GM12878 (cell line): ENCODE results near the gene SLC5A2. TPM values are rescaled to one million over a fixed set of nuclear protein-coding genes. Genes with fewer than 3 reads are reported as not detected.

Experiments used
- ATAC-seq: fragments of 200-7000 bp; cut with Tn5 transposase; 3 replicates; pipeline ENCODE4 v1.9.1; 2020; ENCODE audit warnings: mild to moderate bottlenecking, moderate library complexity
- BruUV-seq: library from RNA; stranded (reverse); fragments of 400-500 nt; replicated peaks from 2 replicates; lab custom pipeline; 2021; lab: Mats Ljungman, UMichigan
- CTCF ChIA-PET: fragments of 300-600 bp; sonication (Branson Sonifier 250); formaldehyde crosslinking; extraction: SDS; loops from one replicate; lab custom pipeline; 2021; ENCODE audit warnings: inconsistent platforms; lab: Yijun Ruan, JAX
- POLR2A ChIA-PET: fragments of 350-600 bp; formaldehyde crosslinking; extraction: SDS; loops from one replicate; lab custom pipeline; 2021; ENCODE audit warnings: inconsistent platforms; lab: Charles Lee
- RAD21 ChIA-PET: fragments of 300-600 bp; sonication (Branson Sonifier 250); formaldehyde crosslinking; loops from one replicate; lab custom pipeline; 2023; ENCODE audit warnings: antibody characterized with exemption; ENCODE audit not compliant: unreplicated experiment; lab: Charles Lee
- SMC1A ChIA-PET: fragments of 300-600 bp; sonication (Branson Sonifier 250); formaldehyde crosslinking; loops from one replicate; lab custom pipeline; 2023; ENCODE audit not compliant: unreplicated experiment, uncharacterized antibody; lab: Charles Lee
- DNase-seq: peaks from one replicate; pipeline ENCODE4 v3.0.0-alpha.2; 2011; ENCODE audit warnings: low read depth, low spot score
- FAIRE-seq: peaks from 3 replicates; lab custom pipeline; 2011; peaks lifted over from hg19 to GRCh38; lab: Jason Lieb, UNC
- H2AFZ ChIP-seq: 2 replicates; pipeline ENCODE4 v1.6.0; 2011; ENCODE audit warnings: low read depth, low read length, control low read depth; ENCODE audit not compliant: control insufficient read depth
- H3K27ac ChIP-seq: 2 replicates; pipeline ENCODE4 v1.5.1; 2011; ENCODE audit warnings: control low read depth; ENCODE audit not compliant: control insufficient read depth, insufficient read depth
- H3K27me3 ChIP-seq, 2 experiments: replicated peaks in 1 of 2; 2 replicates each; pipeline versions ENCODE4 v1.6.0 to v1.6.1; 2011; ENCODE audit warnings: low read length in 1 of 2; ENCODE audit not compliant: control insufficient read depth in 2 of 2, insufficient read depth in 2 of 2
- H3K36me3 ChIP-seq, 2 experiments: 2 replicates each; pipeline ENCODE4 v1.5.1; 2011; ENCODE audit warnings: low read length in 1 of 2; ENCODE audit not compliant: control insufficient read depth in 2 of 2, insufficient read depth in 2 of 2
- H3K4me1 ChIP-seq: 2 replicates; pipeline ENCODE4 v1.6.1; 2011; ENCODE audit warnings: mild to moderate bottlenecking, low read length, moderate library complexity, mixed read lengths; ENCODE audit not compliant: control insufficient read depth, insufficient read depth
- H3K4me2 ChIP-seq: 2 replicates; pipeline ENCODE4 v1.6.0; 2011; ENCODE audit warnings: control low read depth; ENCODE audit not compliant: control insufficient read depth, insufficient read depth
- H3K4me3 ChIP-seq: fragments of 200-600 bp; sonication (generic); 2 replicates; pipeline ENCODE4 v1.5.1; 2016
- H3K79me2 ChIP-seq: 2 replicates; pipeline ENCODE4 v1.6.0; 2011; ENCODE audit warnings: low read length; ENCODE audit not compliant: control insufficient read depth, insufficient read depth
- H3K9ac ChIP-seq: 2 replicates; pipeline ENCODE4 v1.8.0; 2011; ENCODE audit warnings: low read length, control low read depth, mixed read lengths; ENCODE audit not compliant: control insufficient read depth, insufficient read depth
- H3K9me3 ChIP-seq: replicated peaks from 3 replicates; pipeline ENCODE4 v1.5.1; 2011; ENCODE audit warnings: mild to moderate bottlenecking, low read length; ENCODE audit not compliant: control insufficient read depth, insufficient read depth
- H4K20me1 ChIP-seq: 2 replicates; pipeline ENCODE4 v1.6.0; 2011; ENCODE audit not compliant: control insufficient read depth, insufficient read depth
- ATF2 ChIP-seq: IDR thresholded peaks from 2 replicates; pipeline ENCODE4 v1.6.1; 2012; ENCODE audit warnings: low read length, inconsistent platforms
- BCL11A ChIP-seq: IDR thresholded peaks from 2 replicates; pipeline ENCODE4 v1.6.1; 2011; ENCODE audit warnings: low read depth, low read length
- BCLAF1 ChIP-seq: fragments of 450-650 bp; IDR thresholded peaks from 2 replicates; pipeline ENCODE4 v1.6.1; 2017; ENCODE audit warnings: antibody characterized with exemption, mild to moderate bottlenecking, moderate library complexity
- EP300 ChIP-seq, 2 experiments: fragments of 150-350 bp in 1 of 2; IDR thresholded peaks; 2 replicates each; pipeline ENCODE4 v1.6.1; 2011 to 2012; ENCODE audit warnings: low read depth in 2 of 2, low read length in 2 of 2, borderline replicate concordance in 1 of 2, improper control_type of control experiment in 1 of 2, inconsistent platforms in 1 of 2; ENCODE audit not compliant: control insufficient read depth in 1 of 2
- GATAD2B ChIP-seq: fragments of 450-650 bp; conservative IDR thresholded peaks from 2 replicates; pipeline ENCODE4 v1.6.1; 2017; ENCODE audit warnings: low read depth, mild to moderate bottlenecking, moderate library complexity
- HCFC1 ChIP-seq: fragments of 150-350 bp; IDR thresholded peaks from 2 replicates; pipeline ENCODE4 v1.6.1; 2014; ENCODE audit warnings: low read length
- IKZF2 ChIP-seq, 2 experiments: fragments of 450-650 bp; IDR thresholded peaks; 2 replicates each; pipeline ENCODE4 v1.6.1; 2017; ENCODE audit warnings: mild to moderate bottlenecking in 2 of 2, moderate library complexity in 2 of 2
- RUNX3 ChIP-seq: IDR thresholded peaks from 2 replicates; pipeline ENCODE4 v1.6.1; 2012; ENCODE audit warnings: low read length, inconsistent platforms
- SMC3 ChIP-seq: IDR thresholded peaks from 2 replicates; pipeline ENCODE4 v1.6.1; 2011; ENCODE audit warnings: low read length, improper control_type of control experiment, borderline replicate concordance
- SPI1 ChIP-seq: IDR thresholded peaks from 2 replicates; pipeline ENCODE4 v1.6.1; 2011; ENCODE audit warnings: low read depth, mild to moderate bottlenecking, low read length, moderate library complexity, borderline replicate concordance; ENCODE audit not compliant: insufficient read depth
- TBL1XR1 ChIP-seq: IDR thresholded peaks from 2 replicates; pipeline ENCODE4 v1.6.1; 2012; ENCODE audit warnings: low read depth, low read length, improper control_type of control experiment
- WGBS: methylation state at CpG from one replicate; pipeline ENCODE4 v1.1.6; 2016; ENCODE audit warnings: low lambda C conversion rate; ENCODE audit not compliant: insufficient replicate concordance, insufficient coverage; ENCODE audit errors: missing lambda C conversion rate; 5-methylcytosine and 5-hydroxymethylcytosine counted together
- in situ Hi-C: fragments of 300-500 bp; cut with MboI; formaldehyde crosslinking; loops from 9 replicates; pipeline ENCODE4 v1.14.3; 2018; ENCODE audit warnings: mixed read lengths
- intact Hi-C: fragments of 100-400 bp; cut with micrococcal nuclease; formaldehyde crosslinking; loops from one replicate; pipeline ENCODE4 v1.14.2; 2022; ENCODE audit not compliant: unreplicated experiment
- polyA plus RNA-seq, 11 experiments: library from polyadenylated mRNA; depleted of rRNA in 4 of 11; unstranded in 6 of 11; stranded (reverse) in 5 of 11; fragments of >200 nt; fragmentation: Nextera tagmentation in 4 of 11; fragmentation: Illumina TruSeq in 1 of 11; extraction: Ambion mirVana in 4 of 11; extraction: Trizol in 1 of 11; gene quantifications; 1 replicate in 1 of 11; 2 replicates in 10 of 11; pipeline versions ENCODE4 v1.2.1 to v1.2.3, GENCODE V29; 2011 to 2016; ENCODE audit warnings: inconsistent platforms in 2 of 11, missing spikeins in 2 of 11, low read depth in 1 of 11
- total RNA-seq, 4 experiments: library from RNA; depleted of rRNA in 3 of 4; stranded (reverse); fragments of >200 nt in 3 of 4; fragmentation: Illumina TruSeq in 1 of 4; extraction: Trizol in 1 of 4; gene quantifications; 2 replicates each; pipeline versions ENCODE4 v1.2.1 to v1.2.3, GENCODE V29; 2013 to 2021
- TF ChIP-seq, protein P1 (sequence below): IDR thresholded peaks from 2 replicates; pipeline ENCODE4 v1.6.1; 2012; ENCODE audit warnings: improper control_type of control experiment, low read depth, low read length; ENCODE audit not compliant: insufficient replicate concordance
- TF ChIP-seq, protein P2 (sequence below): IDR thresholded peaks from 2 replicates; pipeline ENCODE4 v1.6.1; 2011; ENCODE audit warnings: borderline replicate concordance, low read depth, mild to moderate bottlenecking, moderate library complexity, low read length; ENCODE audit not compliant: insufficient read depth, poor library complexity, severe bottlenecking

SLC5A2 gene
- total and polyA plus RNA-seq, 10 of the 15 experiments (the other 5 are each of a cell fraction or from before 2014, with no cell fraction given), result 3.6 to 4.8 (median 4.4) TPM; not detected in 6

DNA sequence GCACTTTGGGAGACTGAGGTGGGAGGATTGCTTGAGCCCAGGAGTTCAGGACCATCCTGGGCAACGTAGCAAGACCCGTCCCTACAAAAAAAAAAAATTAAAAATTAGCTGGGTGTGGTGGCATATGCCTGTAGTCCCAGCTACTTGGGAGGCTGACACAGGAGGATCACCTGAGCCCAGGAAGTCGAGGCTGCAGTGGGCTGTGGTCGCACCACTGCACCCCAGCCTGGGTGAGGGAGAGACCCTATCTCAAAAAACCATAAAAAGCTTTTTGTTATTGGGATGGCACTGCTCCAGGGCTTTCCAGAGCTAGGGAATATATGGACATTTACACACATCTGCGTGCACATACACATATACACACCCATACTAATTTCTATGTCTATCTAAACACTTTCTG is 31.7 kb upstream of the SLC5A2 start:
- Histone ChIP-seq H3K27ac (no peak overlapping the region), H3K4me1 (peaks cover 3% of the 10 kb centered on the region; the same call in 1 of the 2 replicates), H3K4me3 (no peak overlapping the region), H2AFZ (no peak overlapping the region), H3K9me3 (no peaks in the 10 kb centered on the region), H3K9ac (no peak overlapping the region), H3K4me2 (no peak overlapping the region), H3K36me3 (no peaks in the 10 kb centered on the region), H3K27me3 (no peaks in the 10 kb centered on the region), H3K79me2 (peaks cover 7% of the 10 kb centered on the region), H4K20me1 (peaks cover 4% of the 10 kb centered on the region; the same call in 1 of the 2 replicates)
- DNase-seq, result no peak
- 83% methylated on average over 5 of the region's 5 CpGs for WGBS
- intact Hi-C loops, result no loop called here
- ChIA-PET CTCF (interaction anchor here (0.7 to 3.0 kb wide), 8 partner anchors 8 to 524 kb away, joined by 3 to 11 read pairs (median 3); partner anchors contain the start of genes KAT8 and ZNF843), POLR2A (no interaction called here), RAD21 (no interaction called here), SMC1A (interaction anchor here (0.8 to 1.6 kb wide), 3 partner anchors 10 to 66 kb away, joined by 3 to 5 read pairs (median 5); no protein-coding TSS in a partner anchor)
- no peak for FAIRE-seq
- BruUV-seq, result no TSS peak
- in situ Hi-C loops, result no loop called here
- ATAC-seq, result no peak
- TF ChIP-seq ATF2, result no peak
- TF ChIP-seq EP300 (IDR thresholded peaks at IDR 0.05; ENCODE audit: borderline replicate concordance in 1 of 2, control insufficient read depth in 1 of 2, low read depth in 2 of 2, low read length in 2 of 2), result no peak
- TF ChIP-seq TBL1XR1, result no peak
- TF ChIP-seq, protein P1, sequence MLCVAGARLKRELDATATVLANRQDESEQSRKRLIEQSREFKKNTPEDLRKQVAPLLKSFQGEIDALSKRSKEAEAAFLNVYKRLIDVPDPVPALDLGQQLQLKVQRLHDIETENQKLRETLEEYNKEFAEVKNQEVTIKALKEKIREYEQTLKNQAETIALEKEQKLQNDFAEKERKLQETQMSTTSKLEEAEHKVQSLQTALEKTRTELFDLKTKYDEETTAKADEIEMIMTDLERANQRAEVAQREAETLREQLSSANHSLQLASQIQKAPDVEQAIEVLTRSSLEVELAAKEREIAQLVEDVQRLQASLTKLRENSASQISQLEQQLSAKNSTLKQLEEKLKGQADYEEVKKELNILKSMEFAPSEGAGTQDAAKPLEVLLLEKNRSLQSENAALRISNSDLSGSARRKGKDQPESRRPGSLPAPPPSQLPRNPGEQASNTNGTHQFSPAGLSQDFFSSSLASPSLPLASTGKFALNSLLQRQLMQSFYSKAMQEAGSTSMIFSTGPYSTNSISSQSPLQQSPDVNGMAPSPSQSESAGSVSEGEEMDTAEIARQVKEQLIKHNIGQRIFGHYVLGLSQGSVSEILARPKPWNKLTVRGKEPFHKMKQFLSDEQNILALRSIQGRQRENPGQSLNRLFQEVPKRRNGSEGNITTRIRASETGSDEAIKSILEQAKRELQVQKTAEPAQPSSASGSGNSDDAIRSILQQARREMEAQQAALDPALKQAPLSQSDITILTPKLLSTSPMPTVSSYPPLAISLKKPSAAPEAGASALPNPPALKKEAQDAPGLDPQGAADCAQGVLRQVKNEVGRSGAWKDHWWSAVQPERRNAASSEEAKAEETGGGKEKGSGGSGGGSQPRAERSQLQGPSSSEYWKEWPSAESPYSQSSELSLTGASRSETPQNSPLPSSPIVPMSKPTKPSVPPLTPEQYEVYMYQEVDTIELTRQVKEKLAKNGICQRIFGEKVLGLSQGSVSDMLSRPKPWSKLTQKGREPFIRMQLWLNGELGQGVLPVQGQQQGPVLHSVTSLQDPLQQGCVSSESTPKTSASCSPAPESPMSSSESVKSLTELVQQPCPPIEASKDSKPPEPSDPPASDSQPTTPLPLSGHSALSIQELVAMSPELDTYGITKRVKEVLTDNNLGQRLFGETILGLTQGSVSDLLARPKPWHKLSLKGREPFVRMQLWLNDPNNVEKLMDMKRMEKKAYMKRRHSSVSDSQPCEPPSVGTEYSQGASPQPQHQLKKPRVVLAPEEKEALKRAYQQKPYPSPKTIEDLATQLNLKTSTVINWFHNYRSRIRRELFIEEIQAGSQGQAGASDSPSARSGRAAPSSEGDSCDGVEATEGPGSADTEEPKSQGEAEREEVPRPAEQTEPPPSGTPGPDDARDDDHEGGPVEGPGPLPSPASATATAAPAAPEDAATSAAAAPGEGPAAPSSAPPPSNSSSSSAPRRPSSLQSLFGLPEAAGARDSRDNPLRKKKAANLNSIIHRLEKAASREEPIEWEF, result no peak
- no peak for TF ChIP-seq BCLAF1
- TF ChIP-seq BCL11A, result no peak
- TF ChIP-seq, protein P2, sequence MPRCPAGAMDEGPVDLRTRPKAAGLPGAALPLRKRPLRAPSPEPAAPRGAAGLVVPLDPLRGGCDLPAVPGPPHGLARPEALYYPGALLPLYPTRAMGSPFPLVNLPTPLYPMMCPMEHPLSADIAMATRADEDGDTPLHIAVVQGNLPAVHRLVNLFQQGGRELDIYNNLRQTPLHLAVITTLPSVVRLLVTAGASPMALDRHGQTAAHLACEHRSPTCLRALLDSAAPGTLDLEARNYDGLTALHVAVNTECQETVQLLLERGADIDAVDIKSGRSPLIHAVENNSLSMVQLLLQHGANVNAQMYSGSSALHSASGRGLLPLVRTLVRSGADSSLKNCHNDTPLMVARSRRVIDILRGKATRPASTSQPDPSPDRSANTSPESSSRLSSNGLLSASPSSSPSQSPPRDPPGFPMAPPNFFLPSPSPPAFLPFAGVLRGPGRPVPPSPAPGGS, result no peak
- no peak for TF ChIP-seq RUNX3
- TF ChIP-seq IKZF2 (IDR thresholded peaks at IDR 0.05), result no peak
- no peak for TF ChIP-seq HCFC1
- no peak for TF ChIP-seq SMC3
- TF ChIP-seq GATAD2B, result no peak
- no peak for TF ChIP-seq SPI1
